Keratinocyte (primary cell): ENCODE measurements around the gene HESX1. TPM values are rescaled to one million over a fixed set of nuclear protein-coding genes. Genes with fewer than 3 reads are reported as not detected.

Experiments
- DNase-seq: peaks from one replicate; pipeline ENCODE4 v3.0.0-alpha.2; 2011; ENCODE audit warnings: low read depth, missing footprints, low spot score
- FAIRE-seq: peaks from 2 replicates; lab custom pipeline; 2011; peaks lifted over from hg19 to GRCh38; lab: Jason Lieb, UNC
- H2AFZ ChIP-seq: 2 replicates; pipeline ENCODE4 v1.6.0; 2012; ENCODE audit warnings: low read length, control low read depth, inconsistent platforms; ENCODE audit not compliant: control insufficient read depth
- H3K27ac ChIP-seq: 2 replicates; pipeline ENCODE4 v1.5.1; 2011; ENCODE audit warnings: low read length; ENCODE audit not compliant: control insufficient read depth, insufficient read depth
- H3K27me3 ChIP-seq: 3 replicates; pipeline ENCODE4 v1.6.0; 2011; ENCODE audit warnings: low read length; ENCODE audit not compliant: control insufficient read depth, insufficient read depth; ENCODE audit errors: extremely low read depth
- H3K36me3 ChIP-seq, 2 experiments: 2 replicates in 1 of 2; 3 replicates in 1 of 2; pipeline ENCODE4 v1.5.1; 2011; ENCODE audit warnings: low read length in 2 of 2, mild to moderate bottlenecking in 1 of 2; ENCODE audit not compliant: control insufficient read depth in 2 of 2, insufficient read depth in 2 of 2; ENCODE audit errors: extremely low read depth in 1 of 2
- H3K4me1 ChIP-seq: 3 replicates; pipeline ENCODE4 v1.5.1; 2011; ENCODE audit warnings: low read length; ENCODE audit not compliant: control insufficient read depth, insufficient read depth; ENCODE audit errors: extremely low read depth
- H3K4me2 ChIP-seq: 3 replicates; pipeline ENCODE4 v1.6.0; 2011; ENCODE audit warnings: low read depth, low read length; ENCODE audit not compliant: control insufficient read depth, insufficient read depth; ENCODE audit errors: extremely low read depth
- H3K4me3 ChIP-seq, 3 experiments: fragments of 200-600 bp in 1 of 3; sonication (generic) in 1 of 3; 2 replicates in 2 of 3; 3 replicates in 1 of 3; pipeline ENCODE4 v1.5.1; 2011 to 2016; ENCODE audit warnings: low read length in 3 of 3, mild to moderate bottlenecking in 3 of 3, control low read depth in 2 of 3, inconsistent platforms in 1 of 3, low read depth in 1 of 3, mixed read lengths in 1 of 3, mixed run types in 1 of 3, moderate library complexity in 1 of 3; ENCODE audit not compliant: control insufficient read depth in 2 of 3, insufficient read depth in 2 of 3; ENCODE audit errors: extremely low read depth in 1 of 3
- H3K79me2 ChIP-seq: 2 replicates; pipeline ENCODE4 v1.6.0; 2012; ENCODE audit warnings: low read length; ENCODE audit not compliant: control insufficient read depth, insufficient read depth
- H3K9ac ChIP-seq: 3 replicates; pipeline ENCODE4 v1.6.0; 2011; ENCODE audit warnings: low read length; ENCODE audit not compliant: control insufficient read depth, insufficient read depth; ENCODE audit errors: extremely low read depth
- H3K9me1 ChIP-seq: 3 replicates; pipeline ENCODE4 v1.6.0; 2011; ENCODE audit warnings: low read length; ENCODE audit not compliant: control insufficient read depth, insufficient read depth; ENCODE audit errors: extremely low read depth
- H3K9me3 ChIP-seq: 2 replicates; pipeline ENCODE4 v1.5.1; 2012; ENCODE audit warnings: low read depth, low read length; ENCODE audit not compliant: control insufficient read depth
- H4K20me1 ChIP-seq: 3 replicates; pipeline ENCODE4 v1.6.0; 2011; ENCODE audit warnings: low read length; ENCODE audit not compliant: control insufficient read depth, insufficient read depth; ENCODE audit errors: extremely low read depth
- EZH2 ChIP-seq: IDR thresholded peaks from one replicate; pipeline ENCODE4 v1.6.1; 2012; ENCODE audit warnings: inconsistent platforms, mild to moderate bottlenecking, low read length, moderate library complexity
- dilution Hi-C: fragments of 300-500 bp; cut with MboI; formaldehyde crosslinking; loops from one replicate; pipeline ENCODE4 v1.7.0; 2020; ENCODE audit warnings: low sequenced_read_pairs; ENCODE audit not compliant: extremely low pct_ligation_motif_present
- polyA plus RNA-seq, 5 experiments: library from polyadenylated mRNA; depleted of rRNA in 3 of 5; stranded (reverse) in 3 of 5; stranded (forward) in 1 of 5; unstranded in 1 of 5; fragments of >200 nt; gene quantifications; 1 replicate in 1 of 5; 2 replicates in 3 of 5; 3 replicates in 1 of 5; pipeline versions ENCODE4 v1.2.1 to v1.2.3, GENCODE V29; 2011 to 2012; ENCODE audit warnings: missing spikeins in 2 of 5, low read depth in 1 of 5, low replicate concordance in 1 of 5
- TF ChIP-seq, protein P1 (sequence below), 3 experiments: IDR thresholded peaks in 1 of 3; conservative IDR thresholded peaks in 1 of 3; optimal IDR thresholded peaks in 1 of 3; 2 replicates in 2 of 3; 3 replicates in 1 of 3; pipeline versions ENCODE3 to v1.5.1; 2011; ENCODE audit warnings: low read length in 3 of 3, mild to moderate bottlenecking in 3 of 3, moderate library complexity in 2 of 3, control low read depth in 1 of 3, inconsistent platforms in 1 of 3; ENCODE audit not compliant: insufficient read depth in 2 of 3; ENCODE audit errors: extremely low read depth in 1 of 3

The HESX1 gene
- polyA plus RNA-seq, 1 donor (not counting 4 experiments of a cell fraction or from before 2014, with no cell fraction given) = 0.29 TPM

DNA sequence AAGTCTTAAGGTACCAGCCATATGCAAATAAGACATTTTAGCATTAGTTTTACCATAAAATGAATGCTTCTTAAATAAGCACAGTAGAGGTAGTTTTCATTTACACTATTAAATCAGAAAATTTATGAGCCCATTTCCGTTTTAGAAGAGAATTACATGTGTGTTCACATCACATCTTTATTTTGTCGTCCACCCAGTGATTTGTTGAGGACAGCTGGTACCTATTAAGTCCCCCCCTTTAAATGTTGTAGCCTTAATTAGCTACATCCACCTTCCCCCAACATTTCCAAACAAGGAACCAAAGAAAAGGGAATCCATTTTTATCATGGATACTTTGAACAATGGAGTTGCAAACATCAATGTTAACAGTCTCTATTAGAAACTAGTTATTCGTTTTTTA, 41.5 kb downstream of the HESX1 start:
- DNase-seq (no peak), FAIRE-seq (no peak)
- Histone ChIP-seq H3K9ac (no peak overlapping the region), H3K79me2 (no peaks in the 10 kb centered on the region), H3K9me1 (no peaks in the 10 kb centered on the region), H3K9me3 (no peaks in the 10 kb centered on the region), H3K27me3 (peaks cover 6% of the 10 kb centered on the region), H3K4me3 (no peak overlapping the region), H3K4me1 (no peaks in the 10 kb centered on the region), H3K4me2 (no peak overlapping the region), H3K36me3 (no peaks in the 10 kb centered on the region), H2AFZ (no peak overlapping the region), H3K27ac (no peak overlapping the region), H4K20me1 (peaks cover 3% of the 10 kb centered on the region)
- no peak for TF ChIP-seq EZH2
- TF ChIP-seq, protein P1, sequence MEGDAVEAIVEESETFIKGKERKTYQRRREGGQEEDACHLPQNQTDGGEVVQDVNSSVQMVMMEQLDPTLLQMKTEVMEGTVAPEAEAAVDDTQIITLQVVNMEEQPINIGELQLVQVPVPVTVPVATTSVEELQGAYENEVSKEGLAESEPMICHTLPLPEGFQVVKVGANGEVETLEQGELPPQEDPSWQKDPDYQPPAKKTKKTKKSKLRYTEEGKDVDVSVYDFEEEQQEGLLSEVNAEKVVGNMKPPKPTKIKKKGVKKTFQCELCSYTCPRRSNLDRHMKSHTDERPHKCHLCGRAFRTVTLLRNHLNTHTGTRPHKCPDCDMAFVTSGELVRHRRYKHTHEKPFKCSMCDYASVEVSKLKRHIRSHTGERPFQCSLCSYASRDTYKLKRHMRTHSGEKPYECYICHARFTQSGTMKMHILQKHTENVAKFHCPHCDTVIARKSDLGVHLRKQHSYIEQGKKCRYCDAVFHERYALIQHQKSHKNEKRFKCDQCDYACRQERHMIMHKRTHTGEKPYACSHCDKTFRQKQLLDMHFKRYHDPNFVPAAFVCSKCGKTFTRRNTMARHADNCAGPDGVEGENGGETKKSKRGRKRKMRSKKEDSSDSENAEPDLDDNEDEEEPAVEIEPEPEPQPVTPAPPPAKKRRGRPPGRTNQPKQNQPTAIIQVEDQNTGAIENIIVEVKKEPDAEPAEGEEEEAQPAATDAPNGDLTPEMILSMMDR (optimal IDR thresholded peaks at IDR 0.05 in 1 of 3, IDR thresholded peaks at IDR 0.05 in 1 of 3, conservative IDR thresholded peaks at IDR 0.05 in 1 of 3; ENCODE audit: extremely low read depth in 1 of 3, insufficient read depth in 2 of 3, low read length in 3 of 3) = no peak
- dilution Hi-C loops = no loop called here

DNA sequence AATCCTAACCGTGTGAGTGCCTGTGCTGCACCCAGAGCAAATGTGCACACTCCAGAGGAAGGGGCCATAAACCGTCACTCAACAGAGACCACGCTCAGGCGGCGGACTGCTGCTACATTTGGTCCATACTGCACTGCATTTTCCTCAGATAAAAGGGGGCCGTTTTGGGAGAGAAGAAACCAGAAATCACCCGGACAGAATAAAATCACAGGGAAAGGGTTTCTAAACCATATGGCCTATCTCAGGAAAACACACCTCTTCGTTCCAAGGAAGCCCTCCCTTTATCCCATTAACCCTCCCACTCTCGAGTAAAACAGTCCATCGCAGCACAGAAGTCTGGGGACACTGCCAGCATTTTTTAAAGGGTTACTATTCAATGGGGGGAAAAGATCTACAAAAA, 42.2 kb downstream of the HESX1 start:
- TF ChIP-seq, protein P1 (optimal IDR thresholded peaks at IDR 0.05 in 1 of 3, IDR thresholded peaks at IDR 0.05 in 1 of 3, conservative IDR thresholded peaks at IDR 0.05 in 1 of 3; ENCODE audit: extremely low read depth in 1 of 3, insufficient read depth in 2 of 3, low read length in 3 of 3) = no peak
- TF ChIP-seq EZH2 = no peak
- H3K9ac ChIP-seq = no peak overlapping the region
- H3K9me1 ChIP-seq = no peaks in the 10 kb centered on the region
- no peak overlapping the region for H3K4me3 ChIP-seq
- no peak overlapping the region for H3K27ac ChIP-seq
- no peaks in the 10 kb centered on the region for H3K36me3 ChIP-seq
- no peaks in the 10 kb centered on the region for H3K9me3 ChIP-seq
- H3K4me2 ChIP-seq = no peak overlapping the region
- no peak for DNase-seq
- H2AFZ ChIP-seq = no peak overlapping the region
- H3K79me2 ChIP-seq = no peaks in the 10 kb centered on the region
- FAIRE-seq = no peak
- H4K20me1 ChIP-seq = peaks cover 3% of the 10 kb centered on the region
- no peaks in the 10 kb centered on the region for H3K4me1 ChIP-seq
- dilution Hi-C loops = no loop called here
- H3K27me3 ChIP-seq = no peaks in the 10 kb centered on the region
